Activated CD8-positive, alpha-beta memory T cell treated with anti-CD3 and anti-CD28 coated beads for 36 hours (primary cell): Measurements from ENCODE around the gene ADAMTS8. TPM values are rescaled to one million over a fixed set of nuclear protein-coding genes. Genes with fewer than 3 reads are reported as not detected.

Experiments
- CTCF ChIA-PET: fragments of 350-600 bp; sonication (Branson Sonifier 250); formaldehyde crosslinking; loops from one replicate; lab custom pipeline; 2021; ENCODE audit warnings: antibody characterized with exemption; lab: Charles Lee
- POLR2A ChIA-PET: fragments of 350-600 bp; sonication (Branson Sonifier 250); formaldehyde crosslinking; loops from one replicate; lab custom pipeline; 2021; ENCODE audit warnings: antibody characterized with exemption; lab: Charles Lee
- total RNA-seq, 2 experiments: library from RNA; stranded (reverse); gene quantifications; one replicate each; pipeline ENCODE4 v1.2.3, GENCODE V29; 2021

Gene ADAMTS8
- total RNA-seq, 2 experiments from 2014 or later, result not detected

DNA sequence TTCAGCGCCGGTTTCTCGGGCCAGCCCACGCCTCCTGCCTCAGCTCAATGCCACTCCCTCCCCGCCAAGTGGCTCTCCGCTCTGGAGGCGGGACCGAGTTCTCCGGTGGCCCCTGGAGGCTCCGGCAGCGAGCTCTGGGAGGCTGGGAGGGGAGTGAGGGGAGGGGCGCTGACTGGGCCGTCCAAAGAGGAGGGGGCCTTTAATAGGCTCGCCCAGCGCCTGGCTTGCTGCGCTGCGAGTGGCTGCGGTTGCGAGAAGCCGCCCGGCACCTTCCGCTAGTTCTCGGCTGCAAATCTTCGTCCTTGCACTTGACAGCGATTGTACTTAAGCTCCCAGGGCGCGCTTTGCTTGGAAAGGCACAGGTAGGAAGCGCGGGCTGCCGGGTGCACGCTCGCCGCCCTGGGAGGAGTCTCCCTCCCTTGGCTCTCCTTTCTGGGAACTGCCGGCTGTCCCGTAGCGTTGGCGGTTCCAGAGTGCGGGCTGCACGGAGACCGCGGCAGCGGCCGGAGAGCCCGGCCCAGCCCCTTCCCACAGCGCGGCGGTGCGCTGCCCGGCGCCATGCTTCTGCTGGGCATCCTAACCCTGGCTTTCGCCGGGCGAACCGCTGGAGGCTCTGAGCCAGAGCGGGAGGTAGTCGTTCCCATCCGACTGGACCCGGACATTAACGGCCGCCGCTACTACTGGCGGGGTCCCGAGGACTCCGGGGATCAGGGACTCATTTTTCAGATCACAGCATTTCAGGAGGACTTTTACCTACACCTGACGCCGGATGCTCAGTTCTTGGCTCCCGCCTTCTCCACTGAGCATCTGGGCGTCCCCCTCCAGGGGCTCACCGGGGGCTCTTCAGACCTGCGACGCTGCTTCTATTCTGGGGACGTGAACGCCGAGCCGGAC lies 20.3 kb upstream of the ADAMTS8 start, which contains the start of gene ADAMTS15:
ADAMTS15 (plus strand) TSS at position 230 of the 894 bp plus-strand sequence; CDS start at position 559, 329 bp downstream.
- POLR2A ChIA-PET, result no interaction called here
- CTCF ChIA-PET, result interaction anchor here (0.7 to 2.3 kb wide), 3 partner anchors 14 to 413 kb away, joined by 3 to 8 read pairs (median 6); no protein-coding TSS in a partner anchor

DNA sequence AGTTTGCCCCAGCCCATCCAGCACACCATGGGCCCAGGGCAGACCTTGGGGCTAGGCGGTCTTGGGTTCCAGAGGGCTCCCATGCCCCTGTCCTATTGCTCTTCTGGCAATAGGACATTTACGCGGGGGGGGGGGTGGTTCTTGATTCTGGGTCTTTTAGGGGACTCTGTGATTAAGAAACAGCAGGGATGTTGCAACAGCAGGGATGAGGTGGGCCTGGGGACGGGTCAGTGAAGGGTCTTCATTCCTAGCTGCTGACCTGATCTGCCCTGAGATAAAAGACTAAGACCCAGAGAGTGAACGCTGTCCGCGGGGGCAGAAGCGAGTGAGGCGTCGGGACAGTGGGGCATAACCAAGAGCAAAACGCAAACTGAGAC lies 19.6 kb upstream of the ADAMTS8 start:
- ChIA-PET CTCF (interaction anchor here (0.7 to 2.3 kb wide), 3 partner anchors 13 to 414 kb away, joined by 3 to 8 read pairs (median 6); no protein-coding TSS in a partner anchor), POLR2A (no interaction called here)

DNA sequence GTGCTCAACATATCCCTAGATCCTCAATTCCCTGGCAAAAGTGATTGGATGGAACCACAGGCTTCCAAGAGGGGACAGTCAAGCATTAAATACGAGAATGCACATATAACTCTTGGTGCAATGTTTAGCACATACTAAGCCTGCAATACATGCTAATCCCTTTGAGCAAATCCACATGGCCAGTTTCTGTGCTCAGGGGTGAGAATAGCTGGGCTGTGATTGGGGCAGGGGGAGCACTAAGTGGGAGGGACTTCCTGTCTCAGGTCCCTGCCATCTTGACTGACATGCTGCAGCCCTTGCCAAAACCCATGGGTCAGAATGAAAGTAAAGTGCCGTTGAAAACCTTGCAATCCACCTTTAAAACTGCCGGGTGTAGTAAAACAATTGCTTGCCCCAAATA lies 17.4 kb upstream of the ADAMTS8 start:
- POLR2A ChIA-PET, result no interaction called here
- CTCF ChIA-PET, result no interaction called here

DNA sequence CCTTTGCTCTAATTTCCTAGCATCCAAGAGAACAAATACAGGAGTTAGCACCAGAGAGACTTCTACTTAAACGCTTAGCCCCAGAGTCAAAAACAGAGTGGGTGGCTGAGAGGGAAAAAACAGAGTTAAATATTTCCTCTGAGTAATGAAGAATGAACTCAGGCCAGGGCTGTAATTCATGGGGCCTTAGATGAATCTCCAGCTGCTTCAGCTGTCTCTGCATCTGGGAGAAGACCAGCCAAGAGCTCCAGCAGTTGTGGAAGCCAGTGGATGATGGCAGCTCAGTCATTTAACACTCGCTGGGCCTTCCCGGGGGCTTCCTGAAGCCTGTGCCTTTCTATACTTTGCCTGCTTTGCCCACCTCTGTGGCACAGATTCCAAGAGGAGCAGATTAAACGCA lies 14.3 kb upstream of the ADAMTS8 start:
- CTCF ChIA-PET, result interaction anchor here (2.2 kb wide), 1 partner anchor 419 kb away, joined by 9 read pairs; no protein-coding TSS in a partner anchor
- POLR2A ChIA-PET, result no interaction called here

DNA sequence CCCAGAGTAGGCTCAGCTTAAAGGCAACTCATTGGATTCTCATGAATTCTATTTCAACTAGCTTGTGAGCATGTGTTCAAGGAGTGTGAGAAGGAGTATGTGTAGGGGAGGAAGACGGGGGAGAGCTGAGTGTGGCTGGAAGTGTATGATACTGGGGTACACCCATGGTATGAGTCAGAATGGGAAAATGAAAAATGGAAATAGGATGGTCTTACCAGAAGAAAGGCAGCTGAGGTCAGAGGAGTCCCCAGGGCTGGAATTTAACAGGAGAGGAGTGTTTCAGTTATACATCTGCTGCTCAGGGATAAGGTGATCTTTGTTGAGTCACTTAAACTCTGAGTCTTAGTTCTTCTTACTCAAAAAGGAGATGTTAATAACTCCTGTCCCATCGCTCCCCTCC lies 13.3 kb upstream of the ADAMTS8 start:
- CTCF ChIA-PET, result interaction anchor here (2.2 kb wide), 1 partner anchor 420 kb away, joined by 9 read pairs; no protein-coding TSS in a partner anchor
- POLR2A ChIA-PET, result no interaction called here

DNA sequence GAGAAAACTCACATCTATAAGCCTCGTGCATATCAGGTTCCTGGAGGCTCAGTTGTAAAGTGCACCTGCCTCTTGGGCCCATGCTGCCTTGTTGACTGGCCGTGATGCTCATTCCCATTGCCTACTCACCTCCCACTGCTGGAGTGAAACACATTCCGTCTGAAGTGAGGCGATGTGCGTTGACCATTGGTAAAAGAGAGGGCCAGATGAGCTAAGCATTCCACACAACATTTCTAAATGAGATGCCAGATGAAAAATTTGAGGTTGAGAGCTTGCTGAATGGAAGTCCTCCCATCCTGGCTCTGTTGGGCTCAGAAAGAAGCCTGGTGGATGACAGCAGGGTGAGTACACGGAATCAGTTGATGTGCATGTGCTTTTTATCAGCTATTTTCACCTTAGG lies 11.5 kb upstream of the ADAMTS8 start:
- ChIA-PET CTCF (interaction anchor here (3.8 kb wide), 1 partner anchor 422 kb away, joined by 19 read pairs; no protein-coding TSS in a partner anchor), POLR2A (no interaction called here)

DNA sequence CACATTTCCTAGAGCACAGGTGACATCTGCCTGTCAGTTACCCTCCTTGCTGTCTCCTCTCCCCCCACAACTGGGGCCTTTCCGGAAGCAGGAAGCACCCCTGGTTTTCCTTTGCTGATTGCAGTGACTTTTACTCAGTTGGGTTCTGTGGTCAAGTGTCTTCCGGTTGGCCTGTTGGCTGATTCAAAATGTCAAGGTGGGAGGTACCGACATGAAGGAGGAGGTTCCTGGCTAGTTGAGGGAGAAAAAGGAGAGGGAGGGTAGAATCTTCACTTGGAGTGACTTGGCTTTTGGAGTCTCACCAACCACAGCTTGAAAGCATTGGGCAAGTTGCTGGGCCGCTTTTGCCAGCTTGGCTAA lies 10.7 kb upstream of the ADAMTS8 start:
- ChIA-PET CTCF (interaction anchor here (3.8 kb wide), 1 partner anchor 423 kb away, joined by 19 read pairs; no protein-coding TSS in a partner anchor), POLR2A (interaction anchor here (0.6 kb wide), 1 partner anchor 10 kb away, joined by 3 read pairs; no protein-coding TSS in a partner anchor)

DNA sequence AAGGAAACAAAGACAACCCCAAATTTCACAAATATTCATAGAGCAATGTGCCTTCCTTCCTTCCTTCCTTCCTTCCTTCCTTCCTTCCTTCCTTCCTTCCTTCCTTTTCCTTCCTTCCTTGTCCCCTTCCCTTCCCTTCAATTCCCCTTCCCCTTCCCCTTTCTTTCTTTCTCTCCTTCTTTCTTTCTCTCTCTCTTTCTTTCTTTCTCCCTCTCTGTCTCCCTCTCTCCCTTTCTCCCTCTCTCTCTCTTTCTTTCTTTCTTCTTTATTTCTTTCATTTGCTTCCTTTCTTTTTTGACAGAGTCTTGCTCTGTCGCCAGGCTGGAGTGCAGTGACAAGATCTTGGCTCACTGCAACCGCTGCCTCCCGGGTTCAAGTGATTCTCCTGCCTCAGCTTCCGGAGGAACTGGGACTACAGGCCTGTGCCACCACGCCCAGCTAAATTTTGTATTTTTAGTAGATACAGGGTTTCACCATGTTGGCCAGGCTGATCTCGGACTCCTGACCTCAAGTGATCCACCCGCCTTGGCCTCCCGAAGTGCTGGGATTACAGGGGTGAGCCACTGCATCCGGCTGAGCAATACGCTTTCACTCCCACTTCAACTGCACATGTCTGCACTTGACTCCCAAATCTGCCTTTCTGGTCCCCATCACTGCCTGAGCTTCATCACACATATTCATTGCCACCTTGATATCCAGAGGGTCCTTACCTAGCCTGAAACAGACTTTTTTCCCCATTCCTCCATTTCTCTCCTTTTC lies 10.2 kb upstream of the ADAMTS8 start:
- ChIA-PET POLR2A (interaction anchor here (0.6 kb wide), 1 partner anchor 11 kb away, joined by 3 read pairs; no protein-coding TSS in a partner anchor), CTCF (interaction anchor here (3.8 kb wide), 1 partner anchor 423 kb away, joined by 19 read pairs; no protein-coding TSS in a partner anchor)

DNA sequence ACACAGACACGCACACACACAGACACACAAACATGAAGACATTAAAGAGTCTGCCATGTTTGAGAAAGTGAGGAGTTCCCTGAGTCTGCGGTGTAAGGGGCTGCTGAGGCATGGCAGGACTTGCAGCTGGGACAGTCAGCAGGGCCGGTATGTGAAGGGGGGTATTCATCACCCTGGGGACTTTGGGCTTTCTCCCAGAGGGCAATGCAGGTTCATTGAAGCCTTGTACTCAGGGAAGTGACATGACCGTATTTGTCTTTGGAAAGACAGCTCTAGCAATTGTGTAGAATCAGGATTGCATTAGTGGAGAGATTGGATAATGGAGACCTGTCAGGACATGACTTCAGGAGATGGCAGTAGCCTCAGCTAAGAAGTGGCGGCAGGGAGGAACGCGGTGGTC lies 9.4 kb upstream of the ADAMTS8 start:
- POLR2A ChIA-PET, result no interaction called here
- CTCF ChIA-PET, result interaction anchor here (1.2 to 3.8 kb wide), 2 partner anchors 421 to 424 kb away, joined by 3 to 19 read pairs; no protein-coding TSS in a partner anchor

DNA sequence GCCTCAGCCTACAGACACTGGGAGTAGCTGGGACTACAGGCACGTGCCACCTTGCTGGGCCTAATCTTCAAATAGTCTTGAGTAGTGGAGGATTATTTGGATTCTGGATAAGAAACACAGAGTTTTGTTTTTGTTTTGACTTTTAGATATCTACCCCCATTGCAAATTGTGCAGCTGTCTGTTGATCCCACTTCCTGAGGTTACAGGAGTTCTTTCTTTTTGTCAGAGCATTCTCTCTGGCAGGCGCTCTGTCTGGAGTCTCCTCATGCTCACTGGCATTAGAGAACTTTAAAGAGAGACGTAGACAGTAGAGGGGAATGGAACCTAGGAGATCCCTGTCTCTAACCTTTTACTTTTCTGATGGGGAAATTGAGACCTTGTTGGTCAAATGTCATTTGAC lies 7.8 kb upstream of the ADAMTS8 start:
- POLR2A ChIA-PET, result no interaction called here
- CTCF ChIA-PET, result interaction anchor here (2.1 to 2.5 kb wide), 2 partner anchors 423 to 427 kb away, joined by 14 to 26 read pairs; no protein-coding TSS in a partner anchor

DNA sequence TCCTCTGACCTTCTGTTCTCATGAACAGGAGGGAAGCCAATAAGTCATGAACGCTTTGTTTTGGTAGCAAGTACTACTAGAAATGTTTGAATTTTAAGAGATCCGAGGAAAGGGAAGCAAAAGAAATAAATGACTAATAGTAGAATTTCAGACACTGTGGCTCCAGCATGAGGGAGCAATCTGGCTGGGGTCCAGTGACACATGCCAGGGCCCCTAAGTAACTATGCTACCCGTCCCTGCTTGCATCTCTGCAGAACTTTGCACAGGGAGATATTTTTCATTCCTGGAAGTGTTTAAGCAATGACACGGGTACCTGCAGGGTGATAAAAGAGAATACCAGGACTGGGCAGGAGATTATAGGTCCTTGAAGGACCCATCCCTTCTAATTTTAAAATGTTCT lies 7.3 kb upstream of the ADAMTS8 start:
- ChIA-PET CTCF (interaction anchor here (0.9 to 2.5 kb wide), 5 partner anchors 42 to 461 kb away, joined by 3 to 26 read pairs (median 4); no protein-coding TSS in a partner anchor), POLR2A (no interaction called here)

DNA sequence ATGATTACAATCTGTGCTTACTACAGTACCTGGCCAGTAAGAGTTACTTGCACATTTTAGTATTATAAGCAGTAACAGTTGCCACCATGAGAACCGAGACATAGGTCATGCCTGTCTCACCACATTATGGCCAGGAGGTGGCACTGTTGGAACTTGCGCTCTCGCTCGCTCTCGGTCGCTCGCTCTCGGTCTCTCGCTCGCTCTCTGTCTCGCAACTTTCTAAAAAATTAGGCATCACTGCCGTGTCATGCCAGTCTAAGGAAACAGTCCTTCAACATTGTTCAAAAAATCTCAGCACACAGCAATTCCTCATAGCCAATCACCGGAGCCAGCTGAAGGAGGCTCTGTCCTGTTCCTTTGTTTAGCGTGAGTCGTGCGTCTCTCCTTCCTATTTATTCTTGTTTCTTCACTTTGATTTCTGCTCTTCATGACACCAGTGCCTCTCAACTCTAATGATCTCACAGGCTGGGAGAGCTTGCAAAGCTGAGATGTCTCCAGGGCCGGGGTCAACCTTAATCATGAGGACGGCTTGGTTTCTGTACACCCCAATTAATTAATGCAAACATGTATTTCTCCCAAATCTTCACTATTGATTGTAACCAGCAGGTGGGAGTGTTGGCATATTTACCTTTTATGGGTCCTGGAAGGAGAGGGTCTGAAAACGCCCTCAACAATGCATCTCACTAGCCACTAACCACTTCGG lies 6.3 kb upstream of the ADAMTS8 start:
- ChIA-PET CTCF (interaction anchor here (0.8 to 2.5 kb wide), 9 partner anchors 14 to 462 kb away, joined by 3 to 26 read pairs (median 4); partner anchors contain the start of gene ADAMTS15), POLR2A (no interaction called here)

DNA sequence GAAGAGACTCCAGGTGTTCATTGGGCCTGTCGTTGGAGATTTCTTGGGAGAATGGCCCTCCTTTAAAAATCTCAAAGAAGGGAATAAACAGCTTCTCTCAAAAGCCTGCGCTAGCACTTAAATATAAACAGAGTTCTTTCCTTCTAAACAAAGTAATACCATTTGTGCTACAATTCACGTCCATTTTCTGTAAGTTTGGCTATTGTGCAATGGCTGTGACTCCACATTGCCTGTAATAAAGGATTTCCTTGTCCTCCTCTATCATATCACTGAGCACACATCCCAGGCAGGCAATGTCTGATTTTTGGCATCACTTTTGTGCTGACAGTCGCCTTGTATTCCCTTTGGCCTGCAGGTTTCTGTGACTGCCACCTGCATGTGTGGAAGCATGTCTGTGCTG lies 4.9 kb upstream of the ADAMTS8 start:
- ChIA-PET CTCF (interaction anchor here (0.7 to 7.8 kb wide), 2 partner anchors 44 to 427 kb away, joined by 3 to 89 read pairs; no protein-coding TSS in a partner anchor), POLR2A (no interaction called here)

DNA sequence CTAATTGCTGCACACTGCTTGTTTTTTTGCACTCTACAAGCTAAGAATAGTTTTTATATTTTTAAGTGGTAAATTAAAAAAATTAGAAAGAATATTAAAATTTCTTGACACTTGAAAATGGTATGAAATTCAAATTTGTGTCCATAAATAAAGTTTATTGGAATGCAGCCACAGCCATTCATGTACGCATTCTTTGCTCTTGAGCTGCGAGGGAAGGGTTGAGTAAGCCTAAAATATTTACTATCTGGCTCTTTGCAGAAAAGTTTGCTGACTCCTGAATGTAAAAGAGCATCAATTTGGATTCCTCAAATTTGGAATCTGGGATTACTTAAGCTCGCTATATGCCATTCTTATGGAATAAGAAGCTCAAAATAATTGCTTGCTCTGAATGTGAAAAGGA lies 3.4 kb upstream of the ADAMTS8 start:
- POLR2A ChIA-PET, result interaction anchor here (0.5 kb wide), 1 partner anchor 438 kb away, joined by 3 read pairs; no protein-coding TSS in a partner anchor
- CTCF ChIA-PET, result interaction anchor here (0.7 to 7.8 kb wide), 6 partner anchors 11 to 462 kb away, joined by 3 to 89 read pairs (median 3); no protein-coding TSS in a partner anchor

DNA sequence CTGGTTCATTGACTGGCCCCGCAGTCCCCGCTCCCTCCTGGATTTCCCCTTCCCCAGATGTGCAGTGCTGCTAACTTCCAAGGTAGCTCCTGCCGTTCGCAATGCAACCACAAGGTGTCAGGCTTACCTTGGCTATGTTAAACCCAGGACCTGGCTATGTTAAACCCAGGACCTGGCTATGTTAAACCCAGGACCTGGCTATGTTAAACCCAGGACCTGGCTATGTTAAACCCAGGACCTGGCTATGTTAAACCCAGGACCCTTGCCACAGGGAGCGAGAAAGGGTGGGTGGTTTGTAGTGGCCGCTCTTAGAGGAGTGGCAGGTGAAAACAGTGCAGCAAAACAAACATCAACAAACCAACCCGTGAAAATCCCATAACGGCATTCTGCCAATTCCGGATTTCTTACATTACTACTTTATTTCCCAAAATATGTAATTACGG lies 2.9 kb upstream of the ADAMTS8 start:
- ChIA-PET CTCF (interaction anchor here (0.7 to 7.8 kb wide), 7 partner anchors 10 to 463 kb away, joined by 3 to 89 read pairs (median 3); no protein-coding TSS in a partner anchor), POLR2A (interaction anchor here (0.5 to 0.6 kb wide), 2 partner anchors 364 to 437 kb away, joined by 3 to 5 read pairs; no protein-coding TSS in a partner anchor)

DNA sequence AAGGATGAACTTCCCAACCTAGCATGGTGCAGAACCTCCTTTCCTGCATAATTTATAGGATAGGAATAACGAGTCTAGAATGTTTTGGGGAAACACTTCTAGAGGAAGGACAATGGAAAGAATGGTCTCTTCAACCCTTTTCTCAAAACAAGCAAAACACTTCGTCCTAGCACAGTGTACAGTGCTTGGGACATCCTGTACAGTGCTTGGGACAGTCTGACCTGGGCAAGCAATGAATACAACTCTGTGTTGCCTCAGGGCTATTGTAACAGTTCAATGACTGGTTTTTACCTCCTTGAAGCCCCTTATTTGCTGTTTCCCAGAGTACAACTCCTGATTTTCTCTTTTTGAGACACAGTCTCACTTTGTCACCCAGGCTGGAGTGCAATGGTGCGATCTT lies 1.6 kb upstream of the ADAMTS8 start:
- ChIA-PET CTCF (interaction anchor here (2.4 to 7.8 kb wide), 2 partner anchors 217 to 431 kb away, joined by 9 to 89 read pairs; no protein-coding TSS in a partner anchor), POLR2A (no interaction called here)

DNA sequence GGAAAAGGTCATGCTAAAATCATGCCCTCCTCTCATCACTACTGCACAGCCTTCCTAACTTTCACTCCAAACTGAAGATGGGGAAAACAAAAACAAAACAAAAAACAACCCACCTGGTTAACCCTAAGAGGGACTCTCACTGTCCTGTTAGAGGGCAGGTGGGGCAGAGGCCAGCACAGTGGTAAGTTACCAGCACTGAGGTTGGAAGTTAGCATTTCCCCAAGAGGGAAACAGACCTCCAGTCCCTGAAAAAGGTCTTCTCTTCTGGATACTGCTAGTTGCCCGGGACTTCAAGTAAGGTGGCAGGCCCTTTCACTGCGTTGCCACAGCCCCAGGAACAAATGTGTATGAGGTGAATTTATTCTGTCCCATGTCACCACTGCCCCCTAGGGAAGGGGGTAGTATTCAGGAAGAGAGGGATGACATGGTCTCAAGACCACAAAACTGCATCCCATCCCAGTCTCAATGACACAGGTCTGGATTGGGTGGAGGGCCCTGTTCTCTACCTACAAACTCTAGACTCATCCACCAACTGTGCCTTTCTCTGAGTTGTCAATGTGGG lies 792 bp upstream of the ADAMTS8 start:
- ChIA-PET POLR2A (no interaction called here), CTCF (interaction anchor here (1.0 to 7.8 kb wide), 2 partner anchors 431 to 499 kb away, joined by 3 to 89 read pairs; no protein-coding TSS in a partner anchor)
